ENCODE data around the gene DDX1. TPM values are rescaled to one million over a fixed set of nuclear protein-coding genes. Genes with fewer than 3 reads are reported as not detected.

Gene DDX1
- total RNA-seq, 4 donors from 2014 or later, result 41.6 to 78.6 (median 66.5) TPM

- no peak for TF ChIP-seq CTCF (IDR thresholded peaks at IDR 0.05)
- no peak for TF ChIP-seq POLR2A (IDR thresholded peaks at IDR 0.05)
- 92 to 96% methylated on average over 6 of the region's 6 CpGs for WGBS, 2 donors
- intact Hi-C loops (cut with DNase I), result no loop called here
Observed at GRCh38 chr2:15566912-15567311, 24.8 kb upstream of the DDX1 start.

GRCh38 chr2:15568874-15569273 is 22.8 kb upstream of the DDX1 start:
- DNase-seq, result no peak

More at GRCh38 chr2:15566912-15567311, 24.8 kb upstream of the DDX1 start:
- no peaks in the 10 kb centered on the region for H3K27me3 ChIP-seq
- no peaks in the 10 kb centered on the region for H3K36me3 ChIP-seq
- H3K4me1 ChIP-seq, result peaks cover 0 to 4% (median 0%) of the 10 kb centered on the region in 3 donors
- no peak overlapping the region for H3K27ac ChIP-seq
- no peaks in the 10 kb centered on the region for H3K9me3 ChIP-seq
- no peak overlapping the region for H3K4me3 ChIP-seq
- no peak for DNase-seq

GRCh38 chr2:15570104-15570503 is 21.6 kb upstream of the DDX1 start:
- Histone ChIP-seq H3K4me3 (no peak overlapping the region), H3K9me3 (no peaks in the 10 kb centered on the region), H3K4me1 (no peaks in the 10 kb centered on the region), H3K36me3 (no peaks in the 10 kb centered on the region), H3K27me3 (no peaks in the 10 kb centered on the region), H3K27ac (no peak overlapping the region)
- DNase-seq, result no peak
- 59 to 74% methylated on average over 4 to 5 of the region's 5 CpGs for WGBS, 2 donors
- intact Hi-C loops (cut with DNase I), result no loop called here
- TF ChIP-seq CTCF (IDR thresholded peaks at IDR 0.05) (no peak), POLR2A (IDR thresholded peaks at IDR 0.05) (no peak)

More at GRCh38 chr2:15568874-15569273, 22.8 kb upstream of the DDX1 start:
- H3K4me1 ChIP-seq, result no peaks in the 10 kb centered on the region
- WGBS, 2 donors, result 95 to 96% methylated on average over 12 of the region's 12 CpGs
- H3K4me3 ChIP-seq, result no peak overlapping the region
- no peaks in the 10 kb centered on the region for H3K27me3 ChIP-seq
- H3K36me3 ChIP-seq, result no peaks in the 10 kb centered on the region
- H3K9me3 ChIP-seq, result no peaks in the 10 kb centered on the region
- intact Hi-C loops (cut with DNase I), result no loop called here
- TF ChIP-seq CTCF (IDR thresholded peaks at IDR 0.05) (no peak), POLR2A (IDR thresholded peaks at IDR 0.05) (no peak)
- H3K27ac ChIP-seq, result no peak overlapping the region

GRCh38 chr2:15571729-15572128 is 19.9 kb upstream of the DDX1 start:
- TF ChIP-seq CTCF (IDR thresholded peaks at IDR 0.05) (no peak), POLR2A (IDR thresholded peaks at IDR 0.05) (no peak)
- no peaks in the 10 kb centered on the region for H3K27me3 ChIP-seq
- 70 to 83% methylated on average over 3 of the region's 3 CpGs for WGBS, 2 donors

GRCh38 chr2:15577071-15577735 is 14.5 kb upstream of the DDX1 start:
- Histone ChIP-seq H3K9me3 (no peaks in the 10 kb centered on the region), H3K4me1 (no peaks in the 10 kb centered on the region), H3K4me3 (no peak overlapping the region), H3K36me3 (no peaks in the 10 kb centered on the region), H3K27me3 (no peaks in the 10 kb centered on the region), H3K27ac (no peak overlapping the region)
- DNase-seq, result peak; percentile 36
- WGBS, 2 donors, result 19% methylated on average over 7 of the region's 7 CpGs
- TF ChIP-seq CTCF (IDR thresholded peaks at IDR 0.05), result peak; percentile 43 to 78 (median 69)
- no peak for TF ChIP-seq POLR2A (IDR thresholded peaks at IDR 0.05)
- intact Hi-C loops (cut with DNase I), result no loop called here

More at GRCh38 chr2:15571729-15572128, 19.9 kb upstream of the DDX1 start:
- no peak for DNase-seq
- Histone ChIP-seq H3K4me3 (no peak overlapping the region), H3K36me3 (no peaks in the 10 kb centered on the region), H3K27ac (no peak overlapping the region), H3K9me3 (no peaks in the 10 kb centered on the region), H3K4me1 (no peaks in the 10 kb centered on the region)
- intact Hi-C loops (cut with DNase I), result no loop called here
